Chondrocyte (in vitro differentiated cells): ENCODE measurements around the gene ERBB4. TPM values are rescaled to one million over a fixed set of nuclear protein-coding genes. Genes with fewer than 3 reads are reported as not detected.

Experiments used
- DNase-seq: peaks from one replicate; pipeline ENCODE4 v3.0.0; 2021; ENCODE audit warnings: mixed read lengths, low spot score
- H3K27ac Mint-ChIP-seq: one replicate; pipeline ENCODE4 v1.8.0; 2021; ENCODE audit warnings: mild to moderate bottlenecking, moderate library complexity, mixed read lengths; ENCODE audit not compliant: unreplicated experiment
- H3K27me3 Mint-ChIP-seq: 2 replicates; pipeline ENCODE4 v1.8.0; 2021; ENCODE audit warnings: low read depth, mixed read lengths
- H3K36me3 Mint-ChIP-seq: 2 replicates; pipeline ENCODE4 v1.8.0; 2021; ENCODE audit warnings: low read depth, mixed read lengths
- H3K4me1 Mint-ChIP-seq: 2 replicates; pipeline ENCODE4 v1.8.0; 2021; ENCODE audit warnings: low read depth, mild to moderate bottlenecking, mixed read lengths
- H3K4me3 Mint-ChIP-seq: one replicate; pipeline ENCODE4 v1.8.0; 2021; ENCODE audit warnings: mild to moderate bottlenecking, moderate library complexity, mixed read lengths; ENCODE audit not compliant: unreplicated experiment
- H3K9me3 Mint-ChIP-seq: 2 replicates; pipeline ENCODE4 v1.8.0; 2021; ENCODE audit warnings: low read depth, mixed read lengths
- total RNA-seq: library from RNA; stranded (reverse); gene quantifications from 3 replicates; pipeline ENCODE4 v1.2.1, GENCODE V29; 2021
- TF ChIP-seq, protein P1 (sequence below): fragments of 200-600 bp; sonication (generic); IDR thresholded peaks from 2 replicates; pipeline ENCODE4 v1.5.0; 2021; ENCODE audit warnings: antibody characterized with exemption, mild to moderate bottlenecking, moderate library complexity

Gene ERBB4
- total RNA-seq, 1 donor from 2014 or later, result 1.3 TPM

DNA sequence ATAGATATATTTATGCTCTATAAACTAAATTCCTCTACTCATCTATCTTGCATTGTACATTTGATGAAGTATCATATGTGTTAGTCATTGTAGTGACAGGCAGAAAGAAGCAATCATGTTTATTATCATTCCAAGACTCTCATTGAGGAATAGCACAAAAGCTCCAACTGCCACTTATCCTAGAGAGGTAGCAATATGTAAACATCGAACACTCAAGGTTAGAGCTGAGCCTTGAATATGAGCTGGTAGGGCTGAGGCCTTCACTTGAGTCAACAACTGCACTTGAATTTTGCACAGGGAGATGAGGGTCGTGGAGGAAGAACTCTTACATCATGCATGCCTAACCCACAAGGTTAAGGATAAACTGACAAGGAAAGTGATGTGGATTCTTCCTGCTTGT is 1081.3 kb downstream of the ERBB4 start:
- Mint-ChIP-seq H3K4me1 (no peaks in the 10 kb centered on the region), H3K9me3 (peaks cover 2% of the 10 kb centered on the region), H3K27me3 (no peaks in the 10 kb centered on the region), H3K4me3 (no peak overlapping the region), H3K27ac (no peak overlapping the region), H3K36me3 (no peaks in the 10 kb centered on the region)
- no peak for DNase-seq
- TF ChIP-seq, protein P1, sequence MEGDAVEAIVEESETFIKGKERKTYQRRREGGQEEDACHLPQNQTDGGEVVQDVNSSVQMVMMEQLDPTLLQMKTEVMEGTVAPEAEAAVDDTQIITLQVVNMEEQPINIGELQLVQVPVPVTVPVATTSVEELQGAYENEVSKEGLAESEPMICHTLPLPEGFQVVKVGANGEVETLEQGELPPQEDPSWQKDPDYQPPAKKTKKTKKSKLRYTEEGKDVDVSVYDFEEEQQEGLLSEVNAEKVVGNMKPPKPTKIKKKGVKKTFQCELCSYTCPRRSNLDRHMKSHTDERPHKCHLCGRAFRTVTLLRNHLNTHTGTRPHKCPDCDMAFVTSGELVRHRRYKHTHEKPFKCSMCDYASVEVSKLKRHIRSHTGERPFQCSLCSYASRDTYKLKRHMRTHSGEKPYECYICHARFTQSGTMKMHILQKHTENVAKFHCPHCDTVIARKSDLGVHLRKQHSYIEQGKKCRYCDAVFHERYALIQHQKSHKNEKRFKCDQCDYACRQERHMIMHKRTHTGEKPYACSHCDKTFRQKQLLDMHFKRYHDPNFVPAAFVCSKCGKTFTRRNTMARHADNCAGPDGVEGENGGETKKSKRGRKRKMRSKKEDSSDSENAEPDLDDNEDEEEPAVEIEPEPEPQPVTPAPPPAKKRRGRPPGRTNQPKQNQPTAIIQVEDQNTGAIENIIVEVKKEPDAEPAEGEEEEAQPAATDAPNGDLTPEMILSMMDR, result no peak

DNA sequence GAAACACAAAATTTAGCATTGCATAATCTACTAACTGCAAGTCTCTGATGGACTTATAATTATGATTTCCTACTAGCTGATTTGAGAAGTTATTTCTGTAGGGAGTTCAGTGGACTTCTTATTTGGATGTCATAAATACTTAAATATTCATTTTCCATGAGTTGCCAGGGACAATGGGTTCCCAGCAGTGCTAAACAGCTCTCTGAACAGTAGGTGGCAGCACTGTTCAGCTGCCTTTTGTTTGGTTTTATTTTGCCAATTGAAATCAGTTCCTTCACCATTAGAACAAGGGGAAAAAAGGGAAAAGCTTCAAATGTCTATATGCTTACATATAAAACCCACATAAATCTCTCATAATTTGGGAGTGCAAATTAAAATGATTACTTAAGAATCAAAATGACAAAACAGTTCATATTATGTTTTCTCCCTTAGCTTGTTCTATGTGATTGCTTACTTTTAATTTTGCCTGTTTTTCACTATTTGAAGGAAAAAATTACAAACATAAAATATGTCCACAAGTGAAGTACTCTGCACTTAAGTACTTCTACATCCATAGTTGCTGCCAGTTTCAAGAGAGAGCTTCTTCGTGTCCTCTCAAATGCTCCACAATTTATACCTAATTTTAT is 1083.3 kb downstream of the ERBB4 start:
- no peaks in the 10 kb centered on the region for H3K36me3 Mint-ChIP-seq
- no peak overlapping the region for H3K27ac Mint-ChIP-seq
- H3K4me3 Mint-ChIP-seq, result no peak overlapping the region
- TF ChIP-seq, protein P1, result peak; percentile 98
- no peak for DNase-seq
- H3K27me3 Mint-ChIP-seq, result no peaks in the 10 kb centered on the region
- H3K4me1 Mint-ChIP-seq, result no peaks in the 10 kb centered on the region
- no peaks in the 10 kb centered on the region for H3K9me3 Mint-ChIP-seq

DNA sequence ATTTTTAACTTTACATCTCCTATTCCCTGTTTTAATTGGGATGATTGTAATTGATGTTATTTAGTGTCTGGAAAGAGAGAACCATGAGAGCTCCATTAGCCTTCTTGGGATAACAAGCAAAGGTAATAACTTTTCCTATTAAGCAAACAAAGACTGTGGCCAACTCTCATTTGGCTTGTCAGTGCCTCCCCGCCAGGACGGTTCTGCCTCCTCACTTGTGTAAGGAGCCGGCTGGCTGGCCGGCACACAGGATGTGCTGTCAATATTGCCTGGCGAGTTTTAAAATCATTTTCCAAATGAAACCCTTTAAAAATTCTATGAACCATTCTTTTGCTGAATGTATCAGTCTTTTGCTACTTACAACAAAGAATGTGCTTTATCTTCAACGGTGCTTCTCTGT is 1083.9 kb downstream of the ERBB4 start:
- Mint-ChIP-seq H3K4me3 (no peak overlapping the region), H3K27me3 (no peaks in the 10 kb centered on the region)

DNA sequence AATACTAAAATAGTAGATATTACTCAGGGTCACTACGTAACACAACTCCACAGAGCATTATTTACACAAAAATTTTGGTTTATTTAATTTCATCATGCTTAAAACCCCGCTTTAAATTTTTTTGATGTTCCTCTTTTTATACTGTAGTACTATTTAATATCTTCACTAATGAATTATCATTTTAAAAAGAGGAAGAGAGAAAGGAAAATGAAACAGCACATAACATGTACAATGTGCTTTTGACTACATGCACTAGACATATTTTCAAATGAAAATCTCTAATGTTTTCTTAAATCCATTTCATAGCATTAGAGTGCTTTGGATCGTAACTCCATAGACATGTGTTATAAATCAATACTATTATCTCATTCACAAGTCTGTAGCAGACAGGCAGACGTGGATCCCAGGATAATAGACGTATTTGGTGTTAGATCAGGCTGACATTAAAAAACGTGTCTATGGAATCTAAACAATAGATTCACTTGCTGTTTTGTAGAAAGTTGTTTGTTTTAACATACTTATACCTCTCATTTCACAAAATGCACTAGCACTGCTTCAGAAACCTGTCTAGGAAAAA is 1085.2 kb downstream of the ERBB4 start:
- no peaks in the 10 kb centered on the region for H3K4me1 Mint-ChIP-seq
- TF ChIP-seq, protein P1, result no peak

More for the DNA sequence above, 1083.9 kb downstream of the ERBB4 start:
- Mint-ChIP-seq H3K4me1 (no peaks in the 10 kb centered on the region), H3K9me3 (no peaks in the 10 kb centered on the region), H3K27ac (no peak overlapping the region), H3K36me3 (no peaks in the 10 kb centered on the region)
- no peak for DNase-seq
- TF ChIP-seq, protein P1, result no peak

DNA sequence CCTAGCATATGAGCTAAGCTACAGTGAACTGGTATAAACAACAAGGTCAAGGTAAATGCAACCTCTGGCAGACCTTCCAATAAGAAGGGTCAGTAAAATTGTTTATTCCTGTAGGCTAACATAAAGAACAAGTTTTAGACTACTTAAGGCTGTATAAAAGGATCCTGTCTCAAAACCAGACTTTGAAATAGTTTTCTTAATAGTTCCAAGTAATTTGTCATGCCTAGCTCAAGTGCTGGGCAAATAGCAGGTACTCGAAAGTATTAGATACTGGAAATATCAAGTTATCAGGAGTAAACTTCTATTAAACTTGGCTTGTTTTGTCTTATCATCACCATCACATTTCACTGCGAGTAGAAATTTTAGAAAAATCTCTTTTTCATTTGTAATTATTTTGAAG is 1087.0 kb downstream of the ERBB4 start:
- H3K4me3 Mint-ChIP-seq, result no peak overlapping the region

More for the DNA sequence above, 1085.2 kb downstream of the ERBB4 start:
- no peak for DNase-seq
- Mint-ChIP-seq H3K36me3 (no peaks in the 10 kb centered on the region), H3K27ac (no peak overlapping the region), H3K4me3 (no peak overlapping the region), H3K27me3 (no peaks in the 10 kb centered on the region), H3K9me3 (no peaks in the 10 kb centered on the region)

More for the DNA sequence above, 1087.0 kb downstream of the ERBB4 start:
- TF ChIP-seq, protein P1, result no peak
- H3K27ac Mint-ChIP-seq, result no peak overlapping the region
- no peaks in the 10 kb centered on the region for H3K4me1 Mint-ChIP-seq
- no peaks in the 10 kb centered on the region for H3K27me3 Mint-ChIP-seq
- no peaks in the 10 kb centered on the region for H3K36me3 Mint-ChIP-seq
- H3K9me3 Mint-ChIP-seq, result no peaks in the 10 kb centered on the region
- DNase-seq, result no peak
